ENCODE results near the gene PARD3. TPM values are rescaled to one million over a fixed set of nuclear protein-coding genes. Genes with fewer than 3 reads are reported as not detected.

Gene PARD3
- total and polyA plus RNA-seq, 10 of the 15 experiments (the other 5 are each of a cell fraction or from before 2014, with no cell fraction given): 2.6 to 43.1 (median 13.9) TPM

DNA sequence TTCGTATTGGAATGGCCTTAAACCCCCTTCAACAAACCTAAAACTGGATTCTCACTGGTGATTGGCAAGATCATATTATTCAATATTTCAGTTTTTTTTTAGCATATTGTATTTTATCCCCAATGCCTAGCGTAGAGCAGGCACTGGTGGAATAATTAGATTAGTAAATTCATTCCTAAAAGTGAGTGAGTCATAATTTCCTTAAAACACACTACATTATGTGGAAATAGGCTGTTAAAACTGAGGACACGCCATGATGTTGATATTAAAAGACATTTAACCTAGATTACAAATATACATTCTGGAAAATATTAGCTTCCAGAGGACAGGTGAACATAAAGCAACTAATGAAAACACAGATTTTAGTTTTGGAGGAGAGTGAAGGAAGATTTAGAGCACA, 463.9 kb downstream of the PARD3 start:
- H3K27ac ChIP-seq (ENCODE audit: control insufficient read depth, insufficient read depth): no peak overlapping the region
- DNase-seq (ENCODE audit: low read depth, low spot score) (no peak), ATAC-seq (no peak), FAIRE-seq (no peak)
- no peak overlapping the region for H2AFZ ChIP-seq (ENCODE audit: control insufficient read depth, low read depth, low read length)
- WGBS (ENCODE audit: insufficient coverage, insufficient replicate concordance, low lambda C conversion rate, missing lambda C conversion rate): 4% methylated on average over 3 of the region's 3 CpGs
- H3K27me3 ChIP-seq (replicated peaks in 1 of 2; ENCODE audit: control insufficient read depth in 2 of 2, insufficient read depth in 2 of 2, low read length in 1 of 2): no peaks in the 10 kb centered on the region
- no peaks in the 10 kb centered on the region for H3K9me3 ChIP-seq (replicated peaks; ENCODE audit: control insufficient read depth, insufficient read depth, low read length)
- H3K9ac ChIP-seq (ENCODE audit: control insufficient read depth, insufficient read depth, low read length): no peak overlapping the region
- H3K36me3 ChIP-seq (ENCODE audit: control insufficient read depth in 2 of 2, insufficient read depth in 2 of 2, low read length in 1 of 2): no peaks in the 10 kb centered on the region
- H3K4me1 ChIP-seq (ENCODE audit: control insufficient read depth, insufficient read depth, low read length): no peaks in the 10 kb centered on the region
- H3K4me2 ChIP-seq (ENCODE audit: control insufficient read depth, insufficient read depth): no peak overlapping the region
- no peak overlapping the region for H3K4me3 ChIP-seq
- CTCF ChIA-PET: interaction anchor here (0.8 to 1.2 kb wide), 3 partner anchors 10 to 30 kb away, joined by 3 to 4 read pairs (median 3); no protein-coding TSS in a partner anchor
- SMC1A ChIA-PET (ENCODE audit: uncharacterized antibody, unreplicated experiment): interaction anchor here (0.6 to 1.8 kb wide), 7 partner anchors 10 to 262 kb away, joined by 3 to 6 read pairs (median 3); no protein-coding TSS in a partner anchor
- in situ Hi-C loops (cut with MboI): no loop called here
- H4K20me1 ChIP-seq (ENCODE audit: control insufficient read depth, insufficient read depth): no peaks in the 10 kb centered on the region
- BruUV-seq (replicated peaks): no TSS peak
- RAD21 ChIA-PET (ENCODE audit: unreplicated experiment): interaction anchor here (0.5 kb wide), 1 partner anchor 113 kb away, joined by 3 read pairs; no protein-coding TSS in a partner anchor
- no peak for TF ChIP-seq MYB (IDR thresholded peaks at IDR 0.05; ENCODE audit: borderline replicate concordance, low read depth, low read length)
- TF ChIP-seq WRNIP1 (IDR thresholded peaks at IDR 0.05; ENCODE audit: borderline replicate concordance, low read depth, low read length): no peak
- no peak for TF ChIP-seq SP1 (IDR thresholded peaks at IDR 0.05; ENCODE audit: low read depth, low read length)
- no peak for TF ChIP-seq SMAD1 (IDR thresholded peaks at IDR 0.05; ENCODE audit: low read depth, partially characterized antibody)
- TF ChIP-seq POU2F2 (IDR thresholded peaks at IDR 0.05; ENCODE audit: borderline replicate concordance, low read depth, low read length): no peak
- no peak for TF ChIP-seq NFXL1 (IDR thresholded peaks at IDR 0.05; ENCODE audit: borderline replicate concordance)
- TF ChIP-seq MEF2B (IDR thresholded peaks at IDR 0.05; ENCODE audit: partially characterized antibody, poor library complexity, severe bottlenecking): no peak
- TF ChIP-seq, protein P1, sequence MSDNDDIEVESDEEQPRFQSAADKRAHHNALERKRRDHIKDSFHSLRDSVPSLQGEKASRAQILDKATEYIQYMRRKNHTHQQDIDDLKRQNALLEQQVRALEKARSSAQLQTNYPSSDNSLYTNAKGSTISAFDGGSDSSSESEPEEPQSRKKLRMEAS (IDR thresholded peaks at IDR 0.05; ENCODE audit: low read depth, low read length): no peak
- TF ChIP-seq CBX3 (IDR thresholded peaks at IDR 0.05; ENCODE audit: borderline replicate concordance, low read depth): no peak
- TF ChIP-seq, protein P2, sequence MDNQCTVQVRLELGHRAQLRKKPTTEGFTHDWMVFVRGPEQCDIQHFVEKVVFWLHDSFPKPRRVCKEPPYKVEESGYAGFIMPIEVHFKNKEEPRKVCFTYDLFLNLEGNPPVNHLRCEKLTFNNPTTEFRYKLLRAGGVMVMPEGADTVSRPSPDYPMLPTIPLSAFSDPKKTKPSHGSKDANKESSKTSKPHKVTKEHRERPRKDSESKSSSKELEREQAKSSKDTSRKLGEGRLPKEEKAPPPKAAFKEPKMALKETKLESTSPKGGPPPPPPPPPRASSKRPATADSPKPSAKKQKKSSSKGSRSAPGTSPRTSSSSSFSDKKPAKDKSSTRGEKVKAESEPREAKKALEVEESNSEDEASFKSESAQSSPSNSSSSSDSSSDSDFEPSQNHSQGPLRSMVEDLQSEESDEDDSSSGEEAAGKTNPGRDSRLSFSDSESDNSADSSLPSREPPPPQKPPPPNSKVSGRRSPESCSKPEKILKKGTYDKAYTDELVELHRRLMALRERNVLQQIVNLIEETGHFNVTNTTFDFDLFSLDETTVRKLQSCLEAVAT (IDR thresholded peaks at IDR 0.05): no peak
- TF ChIP-seq EZH2 (IDR thresholded peaks at IDR 0.05; ENCODE audit: borderline replicate concordance, control insufficient read depth, low read depth, low read length): no peak
- TF ChIP-seq ZNF217 (IDR thresholded peaks at IDR 0.05): no peak
- TF ChIP-seq GABPA (IDR thresholded peaks at IDR 0.05; ENCODE audit: low read depth): no peak
- intact Hi-C loops (cut with micrococcal nuclease; ENCODE audit: unreplicated experiment): no loop called here
- H3K79me2 ChIP-seq (ENCODE audit: control insufficient read depth, insufficient read depth, low read length): no peaks in the 10 kb centered on the region
- POLR2A ChIA-PET: no interaction called here

Data from GM12878 (cell line).